DND-41 (cell line): ENCODE data around the gene FBXO21.

ENCODE experiments used
- EZH2 ChIP-seq: IDR thresholded peaks from 3 replicates; pipeline ENCODE4 v1.6.1; 2012; ENCODE audit warnings: borderline replicate concordance, low read depth, mild to moderate bottlenecking, moderate library complexity, low read length, inconsistent platforms; ENCODE audit not compliant: severe bottlenecking
- TF ChIP-seq, protein P1 (sequence below): IDR thresholded peaks from 2 replicates; pipeline ENCODE4 v1.5.1; 2012; ENCODE audit warnings: borderline replicate concordance, low read length, moderate library complexity, mild to moderate bottlenecking; ENCODE audit not compliant: poor library complexity, severe bottlenecking; ENCODE audit errors: extremely low read depth

DNA sequence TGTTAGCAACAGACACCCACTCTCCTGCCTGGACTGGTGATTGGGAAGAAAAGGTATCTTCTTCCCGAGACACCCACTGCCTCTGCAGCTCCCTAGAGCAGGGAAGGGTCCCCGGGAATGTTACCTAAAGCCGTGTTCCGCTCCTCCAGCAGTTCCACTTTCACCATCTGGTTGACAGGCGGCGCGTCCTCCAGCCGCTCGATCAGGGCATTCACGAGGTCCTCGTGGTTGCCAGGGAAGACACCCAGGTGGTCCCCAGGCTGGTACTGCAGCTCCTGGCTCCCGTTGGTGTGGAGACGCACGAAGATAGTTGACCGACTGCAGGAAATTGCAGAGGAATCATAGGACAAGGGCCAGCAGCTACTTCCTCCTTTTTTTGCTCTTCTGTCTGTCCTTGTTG is 44.2 kb upstream of the FBXO21 start:
- TF ChIP-seq, protein P1, sequence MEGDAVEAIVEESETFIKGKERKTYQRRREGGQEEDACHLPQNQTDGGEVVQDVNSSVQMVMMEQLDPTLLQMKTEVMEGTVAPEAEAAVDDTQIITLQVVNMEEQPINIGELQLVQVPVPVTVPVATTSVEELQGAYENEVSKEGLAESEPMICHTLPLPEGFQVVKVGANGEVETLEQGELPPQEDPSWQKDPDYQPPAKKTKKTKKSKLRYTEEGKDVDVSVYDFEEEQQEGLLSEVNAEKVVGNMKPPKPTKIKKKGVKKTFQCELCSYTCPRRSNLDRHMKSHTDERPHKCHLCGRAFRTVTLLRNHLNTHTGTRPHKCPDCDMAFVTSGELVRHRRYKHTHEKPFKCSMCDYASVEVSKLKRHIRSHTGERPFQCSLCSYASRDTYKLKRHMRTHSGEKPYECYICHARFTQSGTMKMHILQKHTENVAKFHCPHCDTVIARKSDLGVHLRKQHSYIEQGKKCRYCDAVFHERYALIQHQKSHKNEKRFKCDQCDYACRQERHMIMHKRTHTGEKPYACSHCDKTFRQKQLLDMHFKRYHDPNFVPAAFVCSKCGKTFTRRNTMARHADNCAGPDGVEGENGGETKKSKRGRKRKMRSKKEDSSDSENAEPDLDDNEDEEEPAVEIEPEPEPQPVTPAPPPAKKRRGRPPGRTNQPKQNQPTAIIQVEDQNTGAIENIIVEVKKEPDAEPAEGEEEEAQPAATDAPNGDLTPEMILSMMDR = no peak
- no peak for TF ChIP-seq EZH2
